HG02884 (cell line): ENCODE measurements around the gene IHH.

Source experiments
- ATAC-seq: cut with Tn5 transposase; IDR thresholded peaks from one replicate; pipeline ENCODE4 v1.9.1; 2021; ENCODE audit warnings: mild to moderate bottlenecking, moderate library complexity; ENCODE audit not compliant: unreplicated experiment

The IHH gene

DNA sequence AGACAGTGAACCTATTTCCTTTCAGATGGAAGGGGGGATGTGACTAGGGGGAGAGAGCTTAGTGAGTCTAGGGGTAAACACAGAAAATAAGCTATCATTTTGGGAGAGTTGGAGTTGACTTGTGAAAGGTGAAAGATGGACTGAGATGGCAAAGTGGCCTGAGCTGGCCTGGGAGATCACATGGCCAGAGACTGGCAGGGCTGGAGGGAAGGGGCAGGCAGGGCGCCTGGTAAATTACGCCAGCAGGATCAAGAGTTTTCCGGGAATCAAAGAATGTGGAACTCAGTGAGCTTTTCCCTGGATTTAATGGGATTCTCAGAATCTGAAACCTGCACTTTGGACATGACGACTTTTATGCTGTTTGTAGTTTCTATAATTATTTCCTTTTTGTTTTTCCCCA, 18.6 kb downstream of the IHH start:
- no peak for ATAC-seq

DNA sequence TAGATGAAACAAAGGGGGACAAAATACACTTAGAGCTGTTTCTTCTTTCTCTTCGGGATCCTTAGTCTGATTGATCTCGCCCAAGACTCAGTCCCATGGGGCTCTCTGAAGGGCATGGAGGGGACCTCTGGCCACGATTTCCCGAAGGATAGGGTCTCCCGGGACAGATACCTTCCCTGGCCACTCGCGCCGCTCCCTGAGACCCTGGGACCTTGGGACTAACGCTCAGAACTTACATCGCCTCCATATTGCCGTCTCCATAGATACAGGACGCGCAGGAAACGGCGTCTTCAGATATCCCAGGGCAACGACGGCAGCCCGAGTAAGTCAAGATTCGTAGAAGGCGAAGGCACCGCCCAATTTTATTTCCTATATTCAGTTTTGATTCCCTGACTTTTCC, 19.5 kb downstream of the IHH start, which contains the start of gene CFAP65:
CFAP65 (minus strand) TSS at position 265 of the 400 bp plus-strand sequence. CDS start 2,468 bp downstream, outside the sequence.
- no peak for ATAC-seq

DNA sequence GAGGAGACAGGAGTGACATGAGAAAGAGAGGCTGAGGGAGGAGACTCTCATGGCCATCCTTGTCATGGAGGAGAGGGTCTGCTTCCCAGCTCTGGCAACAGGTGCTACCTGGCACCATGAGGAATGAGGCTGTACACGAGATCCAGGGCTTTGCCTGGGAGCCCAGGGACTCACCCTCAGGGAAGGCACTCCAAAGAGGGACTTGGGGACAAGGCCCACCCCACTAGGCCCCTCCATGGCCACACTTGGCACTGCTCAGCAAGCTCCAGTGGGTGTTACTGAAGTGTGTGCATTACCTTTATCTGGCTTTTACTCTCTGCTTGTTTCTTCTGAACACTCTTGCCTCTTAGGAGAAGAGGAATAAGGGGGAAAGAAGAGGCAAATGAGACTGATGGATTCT, 22.1 kb downstream of the IHH start:
- no peak for ATAC-seq

DNA sequence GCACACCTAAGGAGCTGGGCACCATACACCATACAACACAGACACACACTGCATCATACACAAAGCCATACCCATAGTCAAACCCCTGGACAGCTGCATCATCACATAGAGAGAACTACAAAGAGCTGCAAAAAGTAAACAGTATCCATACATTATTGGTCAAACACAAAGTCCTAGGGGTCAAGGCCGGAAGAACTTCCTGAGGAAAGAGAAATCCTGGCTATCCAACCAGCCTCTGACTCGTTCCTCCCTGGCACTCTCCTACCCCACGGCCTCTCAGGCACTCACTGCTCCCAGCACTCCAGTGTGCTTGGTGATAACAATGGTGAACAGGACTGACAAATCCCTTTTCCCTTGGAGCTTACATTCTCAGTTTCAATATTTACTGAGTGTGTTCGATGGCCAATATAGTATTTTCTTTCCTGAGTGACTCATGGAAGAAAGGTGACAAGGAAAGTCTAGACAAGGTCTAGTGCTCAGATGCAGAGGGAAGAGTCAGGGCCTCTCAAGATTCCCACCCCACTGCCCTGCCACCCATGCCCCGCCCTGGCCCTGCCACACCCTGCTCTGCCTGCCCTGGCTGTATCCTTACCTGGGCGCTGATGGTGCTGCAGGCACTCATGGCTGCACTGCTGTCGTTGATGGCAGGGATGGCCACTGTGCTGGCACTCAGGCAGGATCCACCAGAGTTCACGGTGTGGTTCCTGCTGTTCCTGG, 22.8 kb downstream of the IHH start:
- no peak for ATAC-seq

DNA sequence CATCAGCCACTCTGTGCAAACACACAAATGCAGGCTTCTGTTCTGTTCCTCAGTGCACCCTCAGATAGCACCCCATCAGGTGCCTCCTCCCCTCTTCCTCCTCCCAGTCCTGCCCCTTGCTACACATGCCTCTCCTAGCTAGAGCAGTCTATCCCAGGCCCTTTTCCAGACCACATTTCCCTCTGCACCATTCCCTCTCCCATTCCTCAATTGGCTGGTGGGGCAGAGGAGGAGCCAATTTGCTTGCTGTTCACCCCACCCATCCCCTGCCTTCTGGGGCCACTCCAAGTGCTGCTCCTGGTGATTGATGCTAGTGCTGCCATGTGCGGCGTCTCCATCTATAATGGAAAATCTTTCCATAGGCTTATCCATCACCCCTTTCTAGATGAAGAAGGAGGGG, 24.8 kb downstream of the IHH start:
- ATAC-seq: no peak

DNA sequence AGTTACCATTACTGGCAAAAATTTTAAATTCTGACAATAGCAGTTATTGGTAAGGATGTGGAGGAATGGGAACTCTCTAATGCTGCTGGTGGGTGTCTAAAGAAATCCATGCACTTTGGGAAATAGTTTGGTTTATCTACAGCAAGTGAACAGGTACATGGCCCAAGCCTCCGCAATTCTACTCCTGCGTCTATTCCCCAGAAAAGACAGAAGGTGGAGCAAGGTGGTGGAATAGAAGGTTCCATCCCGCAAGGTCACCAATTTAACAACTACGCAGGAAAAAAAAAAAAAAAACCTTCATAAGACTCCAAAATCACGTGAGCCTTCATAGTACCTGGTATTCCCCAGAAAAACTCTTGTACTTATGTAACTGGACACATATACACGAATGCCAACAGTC, 25.9 kb downstream of the IHH start:
- no peak for ATAC-seq

DNA sequence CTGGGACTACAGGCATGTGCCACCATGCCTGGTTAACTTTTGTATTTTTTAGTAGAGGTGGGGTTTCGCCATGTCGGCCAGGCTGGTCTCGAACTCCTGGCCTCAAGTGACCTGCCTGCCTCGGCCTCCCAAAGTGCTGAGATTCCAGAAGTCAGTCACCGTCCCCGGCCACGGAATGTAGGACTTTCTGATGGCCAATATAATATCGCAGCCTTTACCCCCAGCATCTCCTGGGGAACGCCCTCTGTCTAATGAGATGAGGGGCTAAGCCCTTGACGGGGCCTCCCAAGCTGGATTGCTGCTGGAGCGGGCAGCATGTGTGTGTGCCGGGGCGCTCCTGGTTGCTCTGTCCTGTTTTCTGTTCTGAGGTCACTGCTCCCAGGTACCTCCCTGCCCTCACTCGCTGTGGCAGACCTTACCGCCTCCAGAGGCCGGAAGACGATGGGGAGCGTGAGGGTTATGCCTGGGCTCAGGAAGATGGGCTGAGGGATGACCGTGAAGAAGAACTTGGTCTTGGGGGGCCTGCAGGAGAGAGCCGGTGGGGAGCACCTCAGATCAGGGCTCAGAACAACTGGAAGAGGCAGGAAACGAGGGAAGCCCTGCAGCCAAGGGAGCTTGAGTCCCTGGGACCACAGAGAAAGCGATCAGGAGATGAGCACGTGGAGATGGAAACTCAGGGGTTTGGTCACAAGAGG, 28.5 kb downstream of the IHH start:
- ATAC-seq: no peak

DNA sequence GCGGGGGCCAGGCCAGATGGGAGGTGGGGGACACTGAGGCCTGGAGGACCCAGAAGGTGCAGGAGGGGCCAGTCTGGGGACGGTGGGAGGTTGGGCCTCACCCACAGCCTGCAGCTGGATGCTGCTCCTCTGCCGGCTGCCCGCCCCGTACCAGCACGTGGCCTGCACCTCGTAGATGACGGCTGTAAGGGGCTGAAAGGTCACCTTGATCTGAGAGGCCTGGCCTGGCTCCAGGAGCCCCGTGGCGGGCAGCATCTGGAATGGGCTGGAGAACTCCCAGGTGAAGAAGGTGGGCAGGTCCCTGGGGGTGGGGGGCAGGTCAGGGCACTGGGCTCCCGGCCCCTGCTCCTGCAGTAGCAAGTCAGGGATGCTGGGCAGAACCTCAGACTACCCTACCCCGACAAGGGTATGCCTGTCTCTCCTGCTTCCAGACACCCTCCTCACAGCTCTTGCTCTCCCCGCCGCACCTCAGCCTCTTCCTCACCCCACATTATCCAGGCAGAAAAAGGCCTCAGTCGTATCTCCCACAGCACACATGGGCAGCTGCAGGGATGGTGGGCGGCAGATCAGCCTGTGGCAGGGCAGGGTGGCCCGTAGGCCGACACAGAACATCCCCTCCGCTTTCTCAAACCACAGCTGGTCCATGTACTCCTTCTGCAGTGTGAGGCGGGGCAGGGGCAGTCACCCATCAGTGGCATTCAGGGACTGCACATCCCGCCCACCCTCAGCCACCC, 29.5 kb downstream of the IHH start:
- ATAC-seq: no peak

DNA sequence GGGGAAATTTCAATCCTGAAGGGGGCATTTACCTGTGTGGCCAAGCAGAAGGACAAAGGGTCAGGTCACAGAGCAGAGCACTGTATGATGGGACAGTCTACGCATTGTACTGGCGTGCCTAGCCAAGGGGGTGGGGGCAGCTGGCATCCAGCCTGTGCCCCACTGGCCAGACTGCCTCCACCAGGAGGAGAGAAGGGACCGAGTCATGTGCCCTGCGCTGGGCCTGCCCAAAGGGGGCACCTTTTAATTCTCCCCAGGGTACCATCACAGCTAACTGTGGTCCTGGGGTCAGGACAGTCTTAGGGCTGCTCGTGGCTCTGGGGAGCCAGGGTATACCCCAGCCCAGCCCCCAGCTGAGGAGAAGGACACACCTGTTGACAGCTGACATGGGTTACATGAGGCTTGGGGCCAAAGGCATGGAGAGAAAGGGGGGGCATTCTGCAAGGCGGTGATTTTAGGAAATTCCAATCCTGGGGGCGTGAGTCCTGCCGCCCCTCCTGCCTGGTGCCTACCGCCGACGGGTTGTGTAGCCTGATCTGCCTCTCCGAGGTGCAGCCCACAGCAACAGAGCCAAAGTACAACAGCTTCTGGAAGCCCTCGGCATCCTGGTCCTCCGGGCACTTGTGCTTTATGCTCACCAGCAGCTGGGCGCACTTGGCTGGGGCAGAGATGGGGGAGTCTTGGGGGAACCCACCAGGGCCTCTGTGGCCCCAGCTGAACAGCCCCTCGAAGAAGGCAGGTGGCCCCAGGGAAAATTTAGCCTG, 30.4 kb downstream of the IHH start:
- no peak for ATAC-seq

DNA sequence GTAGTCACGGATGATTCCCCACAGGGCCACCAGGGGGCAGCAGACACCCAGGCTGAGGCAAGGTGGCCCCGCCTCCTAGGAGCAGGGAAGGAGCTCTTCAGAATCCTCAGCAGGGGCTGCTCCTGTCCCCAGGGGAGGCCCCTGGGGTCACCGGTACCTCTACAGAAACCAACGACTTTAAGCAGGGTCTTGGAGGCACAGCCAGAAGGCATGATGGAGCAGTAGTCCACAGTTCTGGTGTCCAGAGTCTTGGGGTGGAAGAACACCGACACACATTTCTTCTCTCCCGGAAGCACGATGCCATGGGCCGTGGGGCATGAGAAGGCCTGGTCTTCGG, 30.9 kb downstream of the IHH start:
- peak; percentile 80 for ATAC-seq

DNA sequence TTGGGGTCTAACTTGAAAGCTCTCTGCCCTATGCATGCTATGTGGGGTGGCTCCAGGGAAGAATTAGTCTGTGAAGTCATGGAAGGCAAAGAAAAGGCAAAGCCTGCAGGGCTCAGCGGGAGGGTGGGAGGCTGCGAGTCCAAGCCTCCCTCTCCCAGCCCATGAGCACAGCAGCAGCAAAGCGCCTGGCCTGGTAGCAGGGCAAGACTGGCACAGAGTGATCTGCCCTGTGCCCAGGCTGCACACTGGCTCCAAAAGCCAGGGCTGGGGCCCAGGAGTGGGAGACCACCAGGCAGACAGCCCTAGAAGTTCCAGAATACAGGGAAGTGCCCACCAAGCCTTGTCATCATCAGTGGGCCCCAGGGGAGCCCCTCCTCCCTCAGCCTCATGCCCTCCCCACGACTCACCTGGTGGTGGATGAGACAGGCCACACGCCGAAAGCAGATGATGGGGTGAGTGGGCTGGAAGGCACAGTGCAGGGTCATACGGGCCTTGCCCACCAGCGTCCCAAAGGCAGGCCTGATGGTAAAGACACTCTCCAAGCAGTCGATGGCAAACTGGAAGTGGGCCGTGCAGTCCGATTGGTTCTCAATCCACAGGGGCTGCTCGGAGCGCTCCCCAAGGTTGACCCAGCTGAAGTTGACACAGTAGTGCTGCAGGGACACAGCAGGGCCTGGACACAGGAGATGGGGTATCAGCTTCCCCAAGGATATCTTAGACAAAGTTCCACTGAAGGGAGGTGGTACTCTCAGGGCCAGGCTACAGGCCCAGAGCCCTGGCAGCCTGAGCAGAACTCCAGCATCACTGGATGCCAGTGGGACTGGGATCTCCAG, 31.5 kb downstream of the IHH start:
- no peak for ATAC-seq

DNA sequence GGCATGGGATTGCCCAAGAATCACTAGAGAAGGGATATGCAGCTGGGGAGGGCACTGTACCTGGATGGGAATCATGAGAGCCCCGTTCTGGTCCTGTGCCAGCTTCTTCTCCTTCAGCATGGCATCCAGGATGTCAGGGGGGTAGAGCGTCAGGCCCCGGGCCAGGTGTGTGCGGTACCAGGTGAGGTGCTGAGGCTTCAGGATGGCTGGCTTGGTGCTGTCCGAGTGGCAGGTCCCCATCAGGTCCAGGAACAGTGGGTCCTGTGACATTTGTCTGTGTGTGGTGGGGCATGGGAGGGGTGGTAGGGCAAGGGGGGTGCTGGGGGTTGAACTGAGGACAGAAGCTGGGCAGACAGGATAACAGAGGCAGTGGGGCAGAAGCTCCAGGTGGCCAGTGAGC, 32.6 kb downstream of the IHH start:
- no peak for ATAC-seq

DNA sequence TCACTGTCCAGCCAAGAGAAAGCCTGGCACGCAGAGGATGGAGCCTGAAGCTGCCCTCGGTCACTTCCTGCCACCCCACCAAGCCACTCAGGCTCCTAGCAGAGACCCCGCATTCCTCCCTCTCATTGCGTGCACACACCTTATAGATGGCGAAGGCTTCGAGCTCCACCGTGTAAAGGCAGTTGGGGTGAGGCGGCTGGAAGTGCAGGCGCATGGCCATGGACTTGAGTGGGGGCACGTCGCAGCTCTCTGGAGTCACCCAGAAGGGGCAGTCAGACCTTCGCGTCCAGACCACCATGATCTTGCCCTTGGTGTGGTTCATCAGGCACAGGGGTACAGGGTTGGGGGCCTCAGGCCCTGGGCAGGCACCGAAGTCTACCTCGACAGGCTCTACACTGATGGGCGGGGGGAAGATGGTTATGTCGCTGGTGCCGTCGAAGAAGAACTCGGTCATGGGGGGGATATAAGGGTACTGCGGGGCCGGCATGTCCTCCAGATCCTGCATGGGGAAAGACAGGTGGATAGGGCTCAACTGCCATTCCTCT, 33.1 kb downstream of the IHH start:
- no peak for ATAC-seq

DNA sequence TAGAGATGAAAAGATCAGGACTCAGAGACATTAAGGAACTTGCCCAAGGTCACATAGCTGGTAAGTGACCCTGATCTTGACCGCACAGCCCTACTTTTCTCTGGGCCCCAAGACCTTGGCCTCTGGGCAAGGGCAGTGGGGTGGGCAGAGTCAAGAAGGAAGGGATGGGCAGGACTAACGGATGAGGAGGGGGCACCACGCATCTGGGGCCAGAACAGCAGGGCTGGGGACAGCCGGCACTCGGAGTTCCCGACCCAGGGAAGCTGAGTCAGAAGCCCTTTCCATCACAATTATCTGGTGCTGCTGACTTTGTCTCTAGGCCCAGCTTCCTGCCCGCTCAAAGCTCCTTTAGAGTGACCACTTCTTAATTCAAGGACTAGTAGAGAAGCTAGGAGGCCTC, 33.8 kb downstream of the IHH start:
- no peak for ATAC-seq

DNA sequence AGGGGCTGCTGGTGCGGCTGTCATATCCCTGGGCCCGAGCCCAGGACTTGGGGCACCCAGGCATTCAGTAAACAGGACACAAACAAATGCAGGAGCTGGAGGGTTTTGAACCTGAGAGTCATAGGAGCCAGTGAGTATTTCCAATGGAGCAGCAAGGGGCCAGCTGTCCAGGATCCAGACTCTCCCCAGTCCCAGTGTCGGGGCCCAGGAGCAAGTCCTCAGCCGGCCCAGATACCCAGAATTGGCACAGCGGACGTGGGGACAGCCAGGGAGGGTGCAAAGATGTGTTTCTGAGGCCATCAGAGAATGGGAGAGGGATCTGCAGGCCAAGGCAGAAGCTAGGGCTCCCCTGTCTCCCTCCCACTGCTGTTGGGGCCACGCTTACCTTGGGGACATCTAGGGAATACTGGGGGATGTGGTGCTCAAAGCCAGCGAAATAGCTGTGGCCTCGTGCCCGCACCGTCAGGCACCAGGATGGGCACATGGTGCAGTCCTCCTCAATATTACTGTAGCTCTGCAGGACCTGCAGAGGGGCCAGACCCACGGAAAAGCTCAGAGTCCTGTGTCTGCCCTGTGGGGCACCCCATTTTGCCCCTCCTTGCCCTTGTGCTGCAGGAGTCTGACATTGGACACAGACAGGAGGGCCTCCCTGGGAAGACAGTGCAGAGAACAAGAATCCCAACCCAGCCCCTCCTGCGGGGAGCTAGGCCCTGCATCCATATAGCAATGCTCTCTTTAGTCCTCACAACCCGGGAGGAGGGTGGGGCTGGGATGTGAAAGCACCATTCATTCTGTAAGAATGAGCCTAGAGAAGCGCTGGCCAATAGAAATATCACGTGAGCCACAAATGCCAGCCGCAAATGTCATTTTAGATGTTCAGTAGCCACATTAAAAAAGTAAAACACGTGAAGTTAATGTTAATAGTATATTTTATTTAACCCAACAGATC, 34.8 kb downstream of the IHH start:
- no peak for ATAC-seq

DNA sequence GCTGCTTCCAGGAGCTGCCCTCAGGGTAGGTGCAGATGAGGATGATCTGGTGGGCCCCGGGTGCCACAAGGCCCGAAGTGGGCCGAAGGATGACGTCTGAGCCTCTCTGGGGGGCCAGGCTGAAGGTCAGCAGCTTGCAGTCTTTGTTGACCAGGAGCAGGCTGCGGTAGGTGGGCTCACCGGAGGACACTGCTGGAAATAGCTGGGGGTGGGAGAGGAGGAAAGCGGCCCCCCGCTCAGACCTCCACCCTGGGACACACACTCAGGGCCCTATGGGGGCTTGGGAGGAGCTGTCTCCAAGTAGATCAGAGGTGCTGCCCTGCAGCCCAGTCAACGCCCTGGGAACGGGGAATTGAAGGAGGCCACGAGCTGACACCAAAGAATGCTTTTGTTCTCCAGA, 36.7 kb downstream of the IHH start:
- no peak for ATAC-seq

DNA sequence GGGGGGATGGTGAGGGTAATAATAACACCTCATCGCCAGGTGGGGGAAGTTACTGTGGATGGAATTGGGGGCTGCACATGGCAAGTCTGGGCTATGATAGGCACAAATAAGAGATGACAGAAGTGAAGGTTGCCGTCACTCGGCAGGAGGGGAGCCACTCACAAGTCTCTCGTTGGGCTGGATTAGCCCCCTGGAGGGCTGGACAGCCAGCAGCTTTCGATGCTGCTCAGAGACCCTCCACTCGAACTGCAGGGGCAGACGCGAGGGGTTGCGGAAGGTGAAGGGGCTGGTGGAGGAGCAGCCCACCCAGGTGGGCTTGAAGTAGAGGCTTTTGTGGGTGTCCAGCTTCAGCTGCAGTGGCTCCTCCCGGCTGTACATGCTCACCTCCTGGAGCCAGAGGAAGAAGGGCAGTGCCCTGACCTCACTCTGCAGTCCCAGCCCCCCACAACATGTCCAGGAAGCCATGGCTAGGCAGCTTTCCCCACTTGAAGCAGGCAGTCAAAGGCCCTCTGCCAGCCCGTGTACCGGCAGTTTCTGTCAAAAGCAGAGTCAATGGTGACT, 37.6 kb downstream of the IHH start:
- no peak for ATAC-seq

DNA sequence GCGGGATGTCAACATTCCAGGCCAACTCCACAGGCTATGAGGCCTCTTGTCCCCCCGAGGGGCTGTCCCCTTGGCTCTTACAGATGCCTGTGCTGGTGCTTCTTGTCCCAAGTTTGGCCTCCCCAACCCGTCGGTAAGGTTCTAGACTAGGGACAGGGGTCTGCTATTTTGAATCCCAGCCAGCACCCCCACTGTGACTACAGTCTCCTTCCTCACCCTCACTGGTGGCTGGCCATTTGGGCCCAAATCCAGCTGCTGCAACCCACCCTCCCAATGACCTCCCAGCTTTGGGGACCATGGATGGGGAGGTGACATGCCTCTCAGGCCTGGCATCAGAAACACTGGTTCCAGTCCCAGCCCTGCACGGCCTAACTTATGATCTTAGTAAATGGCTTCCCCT, 38.1 kb downstream of the IHH start:
- no peak for ATAC-seq

DNA sequence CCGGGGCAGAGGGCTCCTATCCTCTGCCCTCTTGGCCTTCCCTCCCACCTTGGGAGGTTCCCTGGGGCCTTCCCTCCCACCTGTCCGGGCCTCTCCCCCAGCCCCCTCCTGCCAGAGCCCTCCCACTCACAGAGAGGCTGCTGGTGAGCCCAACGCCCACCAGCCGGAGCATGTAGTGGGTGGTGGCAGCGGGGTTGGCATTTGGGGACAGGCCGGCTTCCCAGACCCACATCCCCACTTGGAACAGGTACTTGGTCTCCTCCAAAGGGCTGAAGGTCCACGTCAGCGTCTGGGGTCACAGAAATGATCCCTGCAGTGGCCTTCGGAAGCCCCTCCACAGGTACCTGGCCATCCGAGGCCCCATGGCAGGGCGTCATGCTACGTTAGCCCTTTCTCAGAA, 38.7 kb downstream of the IHH start:
- no peak for ATAC-seq
